SU-DHL-6 (cell line): Measurements from ENCODE around the gene LGR6.

Source experiments
- H2AFZ ChIP-seq: fragments of 200-600 bp; sonication (generic); 2 replicates; pipeline ENCODE4 v1.6.1; 2014; ENCODE audit warnings: low read depth, mild to moderate bottlenecking, moderate library complexity, mixed read lengths, antibody characterized with exemption, low read length; ENCODE audit not compliant: severe bottlenecking
- H3F3A ChIP-seq: fragments of 200-600 bp; shearing (Covaris generic); 2 replicates; pipeline ENCODE4 v1.6.0; 2016; ENCODE audit warnings: antibody characterized with exemption, mild to moderate bottlenecking; ENCODE audit not compliant: insufficient read depth
- H3K27ac ChIP-seq: fragments of 200-600 bp; sonication (generic); 2 replicates; pipeline ENCODE4 v1.5.1; 2016; ENCODE audit warnings: low read depth, mild to moderate bottlenecking, low read length, moderate library complexity, mixed read lengths
- H3K27me3 ChIP-seq: fragments of 200-600 bp; sonication (generic), shearing (Covaris generic); 2 replicates; pipeline ENCODE4 v1.6.0; 2014; ENCODE audit warnings: mild to moderate bottlenecking, low read length
- H3K36me3 ChIP-seq: fragments of 200-600 bp; sonication (generic); 2 replicates; pipeline ENCODE4 v1.6.1; 2014; ENCODE audit warnings: mild to moderate bottlenecking, low read length, mixed read lengths
- H3K4me2 ChIP-seq: fragments of 300-600, 200-600 bp; shearing (Covaris generic), sonication (generic); 2 replicates; pipeline ENCODE4 v1.6.0; 2014; ENCODE audit warnings: low read length, low read depth, mild to moderate bottlenecking; ENCODE audit not compliant: poor library complexity, severe bottlenecking
- H3K4me3 ChIP-seq: fragments of 200-600 bp; sonication (generic); 2 replicates; pipeline ENCODE4 v1.5.1; 2014; ENCODE audit warnings: antibody characterized with exemption, low read length, mild to moderate bottlenecking, mixed read lengths; ENCODE audit not compliant: insufficient read depth, poor library complexity, severe bottlenecking
- H3K79me2 ChIP-seq: fragments of 200-600 bp; sonication (generic); 2 replicates; pipeline ENCODE4 v1.6.1; 2014; ENCODE audit warnings: mild to moderate bottlenecking, low read length, moderate library complexity; ENCODE audit not compliant: insufficient read depth
- H3K9ac ChIP-seq: fragments of 200-600 bp; sonication (generic); 2 replicates; pipeline ENCODE4 v1.7.0; 2014; ENCODE audit warnings: mild to moderate bottlenecking, low read length
- H3K9me2 ChIP-seq: fragments of 200-600 bp; sonication (generic); replicated peaks from 2 replicates; pipeline ENCODE4 v1.6.1; 2014; ENCODE audit warnings: low read length; ENCODE audit not compliant: insufficient read depth
- H3K9me3 ChIP-seq: fragments of 200-600 bp; sonication (generic); 2 replicates; pipeline ENCODE4 v1.6.1; 2014; ENCODE audit warnings: low read length, mixed read lengths; ENCODE audit not compliant: insufficient read depth
- H4K20me1 ChIP-seq: fragments of 200-600 bp; sonication (generic); 2 replicates; pipeline ENCODE4 v1.6.1; 2014; ENCODE audit warnings: low read depth, mild to moderate bottlenecking, antibody characterized with exemption, low read length, moderate library complexity, mixed read lengths
- EZH2phosphoT487 ChIP-seq: fragments of 200-600 bp; sonication (generic), shearing (Covaris generic); conservative IDR thresholded peaks from 2 replicates; pipeline ENCODE4 v1.6.1; 2018; ENCODE audit warnings: mild to moderate bottlenecking, antibody characterized with exemption, low read length, moderate library complexity, mixed read lengths
- TF ChIP-seq, protein P1 (sequence below): fragments of 200-600 bp; sonication (generic); IDR thresholded peaks from one replicate; pipeline ENCODE4 v1.5.1; 2017; ENCODE audit warnings: antibody characterized with exemption, mild to moderate bottlenecking, low read length, moderate library complexity; ENCODE audit not compliant: insufficient read depth, poor library complexity, severe bottlenecking

Gene LGR6

DNA sequence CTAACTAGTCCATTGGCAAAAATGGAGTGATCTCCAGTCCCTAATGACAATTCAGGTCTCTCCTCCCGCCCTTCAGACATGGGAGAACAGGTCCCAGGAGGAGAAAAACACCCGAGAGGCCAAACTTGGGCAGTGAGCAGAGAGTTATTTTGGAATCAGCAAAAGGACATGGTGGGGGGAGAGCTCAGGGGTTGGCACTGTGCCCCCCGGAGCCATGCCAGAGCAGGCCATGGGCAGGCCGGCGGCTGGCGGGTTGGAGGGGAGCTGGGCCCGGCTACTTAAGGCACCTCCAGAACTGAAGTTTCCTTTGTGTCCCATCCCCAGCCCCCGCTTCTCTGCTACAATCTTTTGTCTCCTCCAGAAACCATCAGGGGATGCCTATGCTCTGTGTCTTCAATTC lies 7.1 kb downstream of the LGR6 start:
- Histone ChIP-seq H3K4me3 (no peak overlapping the region), H3K27ac (no peak overlapping the region), H3K36me3 (no peaks in the 10 kb centered on the region), H3K79me2 (no peaks in the 10 kb centered on the region), H3K9me3 (no peaks in the 10 kb centered on the region), H3K9ac (no peak overlapping the region), H2AFZ (no peak overlapping the region), H3K9me2 (no peaks in the 10 kb centered on the region), H3K4me2 (no peak overlapping the region), H3F3A (no peaks in the 10 kb centered on the region), H4K20me1 (no peaks in the 10 kb centered on the region), H3K27me3 (no peaks in the 10 kb centered on the region)
- TF ChIP-seq, protein P1, sequence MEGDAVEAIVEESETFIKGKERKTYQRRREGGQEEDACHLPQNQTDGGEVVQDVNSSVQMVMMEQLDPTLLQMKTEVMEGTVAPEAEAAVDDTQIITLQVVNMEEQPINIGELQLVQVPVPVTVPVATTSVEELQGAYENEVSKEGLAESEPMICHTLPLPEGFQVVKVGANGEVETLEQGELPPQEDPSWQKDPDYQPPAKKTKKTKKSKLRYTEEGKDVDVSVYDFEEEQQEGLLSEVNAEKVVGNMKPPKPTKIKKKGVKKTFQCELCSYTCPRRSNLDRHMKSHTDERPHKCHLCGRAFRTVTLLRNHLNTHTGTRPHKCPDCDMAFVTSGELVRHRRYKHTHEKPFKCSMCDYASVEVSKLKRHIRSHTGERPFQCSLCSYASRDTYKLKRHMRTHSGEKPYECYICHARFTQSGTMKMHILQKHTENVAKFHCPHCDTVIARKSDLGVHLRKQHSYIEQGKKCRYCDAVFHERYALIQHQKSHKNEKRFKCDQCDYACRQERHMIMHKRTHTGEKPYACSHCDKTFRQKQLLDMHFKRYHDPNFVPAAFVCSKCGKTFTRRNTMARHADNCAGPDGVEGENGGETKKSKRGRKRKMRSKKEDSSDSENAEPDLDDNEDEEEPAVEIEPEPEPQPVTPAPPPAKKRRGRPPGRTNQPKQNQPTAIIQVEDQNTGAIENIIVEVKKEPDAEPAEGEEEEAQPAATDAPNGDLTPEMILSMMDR, result no peak
- no peak for TF ChIP-seq EZH2phosphoT487

DNA sequence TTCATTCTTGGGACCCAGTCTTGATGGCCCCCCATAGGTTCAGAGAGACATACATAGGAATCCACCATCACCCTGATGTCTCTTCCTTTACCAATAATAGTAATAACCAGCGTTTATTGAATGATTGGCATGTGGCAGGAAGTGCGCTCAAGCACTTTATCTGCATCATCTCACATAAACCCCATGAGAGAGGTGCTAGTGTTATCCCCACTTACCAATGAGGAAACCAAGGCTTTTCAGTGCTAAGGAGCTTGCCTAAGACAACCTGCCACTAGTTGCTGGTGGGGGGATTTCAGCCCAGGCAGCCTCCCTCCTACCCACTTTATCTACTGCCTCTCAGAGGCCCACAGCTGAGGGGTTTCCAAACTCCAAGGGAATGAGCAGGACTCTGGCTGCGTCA lies 7.7 kb downstream of the LGR6 start:
- Histone ChIP-seq H3K79me2 (no peaks in the 10 kb centered on the region), H3F3A (no peaks in the 10 kb centered on the region), H3K4me2 (no peak overlapping the region), H3K27me3 (no peaks in the 10 kb centered on the region), H3K9me2 (no peaks in the 10 kb centered on the region), H4K20me1 (no peaks in the 10 kb centered on the region), H3K27ac (no peak overlapping the region), H2AFZ (no peak overlapping the region), H3K9me3 (no peaks in the 10 kb centered on the region), H3K36me3 (no peaks in the 10 kb centered on the region), H3K9ac (no peak overlapping the region), H3K4me3 (no peak overlapping the region)
- no peak for TF ChIP-seq EZH2phosphoT487
- TF ChIP-seq, protein P1, result no peak

DNA sequence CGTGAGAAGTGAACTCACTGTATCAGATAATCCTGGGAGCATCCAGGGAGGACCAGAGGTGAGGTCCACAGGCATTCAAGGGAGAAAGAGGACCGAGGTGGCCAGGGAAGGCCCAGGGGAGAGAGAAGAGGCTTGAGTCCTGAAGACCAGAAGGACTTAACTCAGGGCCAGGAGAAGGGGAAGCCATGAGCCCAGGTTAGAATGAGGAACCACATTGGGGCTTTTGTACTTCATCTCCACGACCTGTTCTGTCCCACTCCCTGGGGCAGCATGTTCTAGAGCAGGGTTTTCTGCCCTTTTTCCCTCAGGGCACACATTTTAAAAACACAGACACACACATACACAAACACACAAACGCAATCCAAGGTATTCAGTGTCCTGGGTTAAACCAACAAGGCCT lies 8.4 kb downstream of the LGR6 start:
- H3K9me3 ChIP-seq, result no peaks in the 10 kb centered on the region
- no peak overlapping the region for H3K4me2 ChIP-seq
- no peak overlapping the region for H3K9ac ChIP-seq
- H2AFZ ChIP-seq, result no peak overlapping the region
- TF ChIP-seq, protein P1, result no peak
- no peak for TF ChIP-seq EZH2phosphoT487
- H3K4me3 ChIP-seq, result no peak overlapping the region
- no peaks in the 10 kb centered on the region for H3K36me3 ChIP-seq
- no peak overlapping the region for H3K27ac ChIP-seq
- no peaks in the 10 kb centered on the region for H3K9me2 ChIP-seq
- no peaks in the 10 kb centered on the region for H3K79me2 ChIP-seq
- no peaks in the 10 kb centered on the region for H3K27me3 ChIP-seq
- H3F3A ChIP-seq, result no peaks in the 10 kb centered on the region
- no peaks in the 10 kb centered on the region for H4K20me1 ChIP-seq
